T-cell (primary cell): ENCODE data around the gene MAMDC2. TPM values are rescaled to one million over a fixed set of nuclear protein-coding genes. Genes with fewer than 3 reads are reported as not detected.

Experiments used
- ATAC-seq, 4 experiments: fragments of 200-7000 bp in 3 of 4; fragments of 150-1000 bp in 1 of 4; cut with Tn5 transposase; replicated peaks in 1 of 4; 1 replicate in 3 of 4; 2 replicates in 1 of 4; pipeline ENCODE4 v1.10.0; 2021; ENCODE audit warnings: moderate library complexity in 3 of 4, mild to moderate bottlenecking in 2 of 4, moderate number of reproducible peaks in 1 of 4
- CTCF ChIA-PET, 2 donors: fragments of 300-600 bp; sonication (Branson Sonifier 250); formaldehyde crosslinking; loops; one replicate each; lab custom pipeline; 2022; ENCODE audit warnings: antibody characterized with exemption in 2 of 2; lab: Charles Lee
- POLR2A ChIA-PET, 2 donors: fragments of 300-600 bp; sonication (Branson Sonifier 250); formaldehyde crosslinking; loops; one replicate each; lab custom pipeline; 2022; ENCODE audit warnings: antibody characterized with exemption in 2 of 2; lab: Charles Lee
- DNase-seq, 35 experiments: peaks; one replicate each; pipeline versions ENCODE4 v3.0.0 to v3.0.0-alpha.2; 2013 to 2023
- H3K27ac ChIP-seq: one replicate; pipeline ENCODE4 v1.5.1; 2013; ENCODE audit warnings: low read length
- H3K27me3 ChIP-seq, 2 experiments: replicated peaks in 1 of 2; 1 replicate in 1 of 2; 2 replicates in 1 of 2; pipeline versions ENCODE4 v1.6.1 to v1.7.0; 2013; ENCODE audit warnings: low read length in 1 of 2, mixed read lengths in 1 of 2; ENCODE audit not compliant: control insufficient read depth in 2 of 2, insufficient read depth in 2 of 2; ENCODE audit errors: extremely low read depth in 1 of 2
- H3K36me3 ChIP-seq, 2 donors: 1 replicate in 1 of 2; 2 replicates in 1 of 2; pipeline versions ENCODE4 v1.6.1 to v1.7.0; 2013; ENCODE audit warnings: low read length in 1 of 2; ENCODE audit not compliant: control insufficient read depth in 2 of 2, insufficient read depth in 1 of 2; ENCODE audit errors: extremely low read depth in 1 of 2
- H3K4me1 ChIP-seq, 2 experiments: 1 replicate in 1 of 2; 2 replicates in 1 of 2; pipeline versions ENCODE4 v1.6.1 to v1.7.0; 2013; ENCODE audit warnings: low read length in 2 of 2, mixed read lengths in 1 of 2; ENCODE audit not compliant: insufficient read depth in 2 of 2, control insufficient read depth in 1 of 2; ENCODE audit errors: extremely low read depth in 1 of 2
- H3K4me3 ChIP-seq, 2 donors: 1 replicate in 1 of 2; 2 replicates in 1 of 2; pipeline versions ENCODE4 v1.5.1 to v1.7.0; 2013; ENCODE audit warnings: mild to moderate bottlenecking in 2 of 2, low read length in 1 of 2, moderate library complexity in 1 of 2; ENCODE audit not compliant: control insufficient read depth in 1 of 2; ENCODE audit errors: extremely low read depth in 1 of 2
- H3K9me3 ChIP-seq: 2 replicates; pipeline ENCODE4 v1.7.0; 2013
- H3K27ac Mint-ChIP-seq, 2 donors: one replicate each; pipeline ENCODE4 v1.8.0; 2020 to 2021; ENCODE audit warnings: mild to moderate bottlenecking in 2 of 2, mixed read lengths in 2 of 2
- H3K27me3 Mint-ChIP-seq, 2 donors: one replicate each; pipeline ENCODE4 v1.8.0; 2021 to 2022; ENCODE audit warnings: mixed read lengths in 2 of 2
- H3K36me3 Mint-ChIP-seq: one replicate; pipeline ENCODE4 v1.8.0; 2021; ENCODE audit warnings: mixed read lengths
- H3K4me1 Mint-ChIP-seq, 3 donors: one replicate each; pipeline ENCODE4 v1.8.0; 2020 to 2022; ENCODE audit warnings: mixed read lengths in 3 of 3, mild to moderate bottlenecking in 1 of 3
- H3K4me3 Mint-ChIP-seq, 3 donors: one replicate each; pipeline ENCODE4 v1.8.0; 2020 to 2022; ENCODE audit warnings: mild to moderate bottlenecking in 3 of 3, mixed read lengths in 3 of 3, moderate library complexity in 3 of 3
- H3K9me3 Mint-ChIP-seq, 3 donors: one replicate each; pipeline ENCODE4 v1.8.0; 2020 to 2022; ENCODE audit warnings: mixed read lengths in 3 of 3
- WGBS: methylation state at CpG from one replicate; pipeline ENCODE4 v1.1.5; 2013; ENCODE audit warnings: missing lambda C conversion rate; ENCODE audit not compliant: insufficient coverage; 5-methylcytosine and 5-hydroxymethylcytosine counted together
- total RNA-seq, 35 experiments: library from RNA in 6 of 35; stranded (reverse) in 6 of 35; fragments of 120-200 nt in 1 of 35; gene quantifications; one replicate each; pipeline versions ENCODE4 v1.2.1 to v1.2.4 and lab custom pipeline; 2013 to 2026

The MAMDC2 gene
- total RNA-seq, 5 donors from 2014 or later (not counting 1 experiment from before 2014, with no cell fraction given): 0.09 to 0.19 (median 0.12) TPM; not detected in 2

- WGBS: no CpG with 5 or more reads among the region's 2 CpGs
- POLR2A ChIA-PET: interaction anchor here in 1 of 2 donors (0.6 kb wide), 1 partner anchor 16 kb away, joined by 3 read pairs; no protein-coding TSS in a partner anchor
These were observed 21.9 kb downstream of the MAMDC2 start for GRCh38 chr9:70065572-70065971.

GRCh38 chr9:70066418-70066817 lies 22.8 kb downstream of the MAMDC2 start:
- 73% methylated on average over 2 of the region's 4 CpGs for WGBS
- POLR2A ChIA-PET: no interaction called here
- no peaks in the 10 kb centered on the region for H3K36me3 ChIP-seq
- peaks cover 2 to 3% of the 10 kb centered on the region in 2 experiments for H3K27me3 ChIP-seq
- DNase-seq: no peak
- ATAC-seq: no peak
- Mint-ChIP-seq H3K9me3 (no peaks in the 10 kb centered on the region), H3K27me3 (peaks cover 21 to 34% of the 10 kb centered on the region in 2 donors), H3K27ac (no peak overlapping the region), H3K4me1 (no peaks in the 10 kb centered on the region), H3K4me3 (no peak overlapping the region), H3K36me3 (no peaks in the 10 kb centered on the region)
- no peak overlapping the region for H3K4me3 ChIP-seq
- no peaks in the 10 kb centered on the region for H3K9me3 ChIP-seq
- no peaks in the 10 kb centered on the region for H3K4me1 ChIP-seq
- H3K27ac ChIP-seq: no peak overlapping the region
- CTCF ChIA-PET: no interaction called here

More at GRCh38 chr9:70065572-70065971, 21.9 kb downstream of the MAMDC2 start:
- CTCF ChIA-PET: no interaction called here
- Mint-ChIP-seq H3K36me3 (no peaks in the 10 kb centered on the region), H3K27ac (no peak overlapping the region), H3K27me3 (peaks cover 21 to 34% of the 10 kb centered on the region in 2 donors), H3K4me1 (no peaks in the 10 kb centered on the region), H3K4me3 (no peak overlapping the region), H3K9me3 (no peaks in the 10 kb centered on the region)
- no peak for ATAC-seq
- no peak for DNase-seq
- Histone ChIP-seq H3K27me3 (peaks cover 2 to 3% of the 10 kb centered on the region in 2 experiments), H3K4me1 (no peaks in the 10 kb centered on the region), H3K9me3 (no peaks in the 10 kb centered on the region), H3K36me3 (no peaks in the 10 kb centered on the region), H3K27ac (no peak overlapping the region), H3K4me3 (no peak overlapping the region)

GRCh38 chr9:70066874-70067273 lies 23.2 kb downstream of the MAMDC2 start:
- DNase-seq (no peak), ATAC-seq (no peak)
- Histone ChIP-seq H3K4me3 (no peak overlapping the region), H3K4me1 (no peaks in the 10 kb centered on the region), H3K27me3 (peaks cover 2 to 3% of the 10 kb centered on the region in 2 experiments), H3K9me3 (no peaks in the 10 kb centered on the region), H3K36me3 (no peaks in the 10 kb centered on the region), H3K27ac (no peak overlapping the region)
- WGBS: 45% methylated on average over 2 of the region's 2 CpGs
- H3K4me1 Mint-ChIP-seq: no peaks in the 10 kb centered on the region
- no peak overlapping the region for H3K4me3 Mint-ChIP-seq
- POLR2A ChIA-PET: no interaction called here
- H3K36me3 Mint-ChIP-seq: no peaks in the 10 kb centered on the region
- H3K27me3 Mint-ChIP-seq: peaks cover 21 to 34% of the 10 kb centered on the region in 2 donors
- CTCF ChIA-PET: no interaction called here
- no peak overlapping the region for H3K27ac Mint-ChIP-seq
- H3K9me3 Mint-ChIP-seq: no peaks in the 10 kb centered on the region

- DNase-seq: no peak
- peaks cover 10 to 22% of the 10 kb centered on the region in 2 donors for H3K27me3 Mint-ChIP-seq
- H3K9me3 ChIP-seq: no peaks in the 10 kb centered on the region
- H3K4me3 Mint-ChIP-seq: no peak overlapping the region
- H3K27me3 ChIP-seq: peaks cover 2 to 6% of the 10 kb centered on the region in 2 experiments
- POLR2A ChIA-PET: no interaction called here
- H3K4me1 Mint-ChIP-seq: no peaks in the 10 kb centered on the region
- CTCF ChIA-PET: interaction anchor here in 1 of 2 donors (0.6 kb wide), 1 partner anchor 797 kb away, joined by 7 read pairs; no protein-coding TSS in a partner anchor
- H3K27ac ChIP-seq: no peak overlapping the region
- H3K4me1 ChIP-seq: no peaks in the 10 kb centered on the region
- H3K36me3 Mint-ChIP-seq: no peaks in the 10 kb centered on the region
- H3K27ac Mint-ChIP-seq: no peak overlapping the region
- ATAC-seq: no peak
- no CpG with 5 or more reads among the region's 3 CpGs for WGBS
- no peaks in the 10 kb centered on the region for H3K36me3 ChIP-seq
- no peaks in the 10 kb centered on the region for H3K9me3 Mint-ChIP-seq
- no peak overlapping the region for H3K4me3 ChIP-seq
These were observed 26.1 kb downstream of the MAMDC2 start for GRCh38 chr9:70069704-70070103.

- Histone ChIP-seq H3K4me1 (no peaks in the 10 kb centered on the region), H3K27me3 (peaks cover 2 to 3% of the 10 kb centered on the region in 2 experiments), H3K9me3 (no peaks in the 10 kb centered on the region), H3K27ac (no peak overlapping the region), H3K4me3 (no peak overlapping the region), H3K36me3 (no peaks in the 10 kb centered on the region)
- H3K27ac Mint-ChIP-seq: no peak overlapping the region
- no peak overlapping the region for H3K4me3 Mint-ChIP-seq
- no peaks in the 10 kb centered on the region for H3K9me3 Mint-ChIP-seq
- CTCF ChIA-PET: no interaction called here
- WGBS: 20% methylated on average over 1 of the region's 2 CpGs
- POLR2A ChIA-PET: no interaction called here
- H3K27me3 Mint-ChIP-seq: peaks cover 1 to 14% of the 10 kb centered on the region in 2 donors
- H3K4me1 Mint-ChIP-seq: no peaks in the 10 kb centered on the region
- H3K36me3 Mint-ChIP-seq: no peaks in the 10 kb centered on the region
- ATAC-seq (no peak), DNase-seq (no peak)
These were observed 29.5 kb downstream of the MAMDC2 start for GRCh38 chr9:70073193-70073592.

GRCh38 chr9:70073756-70074155 lies 30.1 kb downstream of the MAMDC2 start:
- Histone ChIP-seq H3K4me1 (no peaks in the 10 kb centered on the region), H3K9me3 (no peaks in the 10 kb centered on the region), H3K4me3 (no peak overlapping the region), H3K27ac (no peak overlapping the region), H3K27me3 (peaks cover 2 to 3% of the 10 kb centered on the region in 2 experiments), H3K36me3 (no peaks in the 10 kb centered on the region)
- Mint-ChIP-seq H3K27me3 (peaks cover 1 to 14% of the 10 kb centered on the region in 2 donors), H3K36me3 (no peaks in the 10 kb centered on the region), H3K4me3 (no peak overlapping the region), H3K27ac (no peak overlapping the region), H3K9me3 (no peaks in the 10 kb centered on the region), H3K4me1 (no peaks in the 10 kb centered on the region)
- ChIA-PET CTCF (no interaction called here), POLR2A (no interaction called here)
- DNase-seq: no peak
- no peak for ATAC-seq

GRCh38 chr9:70076678-70077077 lies 33.0 kb downstream of the MAMDC2 start:
- H3K9me3 Mint-ChIP-seq: no peaks in the 10 kb centered on the region
- WGBS: 40% methylated on average over 1 of the region's 3 CpGs
- no peak overlapping the region for H3K27ac Mint-ChIP-seq
- H3K36me3 Mint-ChIP-seq: no peaks in the 10 kb centered on the region
- ChIA-PET CTCF (no interaction called here), POLR2A (no interaction called here)
- DNase-seq: no peak
- ATAC-seq: no peak
- no peaks in the 10 kb centered on the region for H3K9me3 ChIP-seq
- H3K4me3 Mint-ChIP-seq: no peak overlapping the region
- peaks cover 0 to 4% (median 0%) of the 10 kb centered on the region in 3 donors for H3K4me1 Mint-ChIP-seq
- H3K27me3 ChIP-seq: peaks cover 0 to 3% of the 10 kb centered on the region in 2 experiments
- H3K27ac ChIP-seq: no peak overlapping the region
- no peaks in the 10 kb centered on the region for H3K36me3 ChIP-seq
- no peaks in the 10 kb centered on the region for H3K4me1 ChIP-seq
- H3K27me3 Mint-ChIP-seq: peaks cover 5 to 23% of the 10 kb centered on the region in 2 donors
- no peak overlapping the region for H3K4me3 ChIP-seq
